Thyroid gland (tissue), 4 donors: ENCODE measurements around the gene HLA-E. TPM values are rescaled to one million over a fixed set of nuclear protein-coding genes. Genes with fewer than 3 reads are reported as not detected.

Experiments
- DNase-seq, 2 donors: peaks; one replicate each; pipeline ENCODE4 v3.0.0-alpha.2; 2019
- H3K27ac ChIP-seq, 3 donors: fragments of 200-600 bp; sonication (generic); 1 replicate in 2 of 3; 2 replicates in 1 of 3; pipeline ENCODE4 v1.5.1; 2016 to 2019; ENCODE audit warnings: mild to moderate bottlenecking in 1 of 3, moderate library complexity in 1 of 3
- H3K27me3 ChIP-seq: fragments of 200-600 bp; sonication (generic); one replicate; pipeline ENCODE4 v1.5.1; 2019
- H3K36me3 ChIP-seq, 2 donors: fragments of 200-600 bp; sonication (generic); one replicate each; pipeline ENCODE4 v1.5.1; 2016 to 2019
- H3K4me1 ChIP-seq, 2 donors: fragments of 200-600 bp; sonication (generic); one replicate each; pipeline ENCODE4 v1.5.1; 2017 to 2019
- H3K4me3 ChIP-seq, 3 donors: fragments of 200-600 bp; sonication (generic); replicated peaks in 1 of 3; 1 replicate in 2 of 3; 2 replicates in 1 of 3; pipeline ENCODE4 v1.5.1; 2016; ENCODE audit warnings: mild to moderate bottlenecking in 1 of 3
- H3K9me3 ChIP-seq: fragments of 200-600 bp; sonication (generic); one replicate; pipeline ENCODE4 v1.5.1; 2017
- CTCF ChIP-seq, 6 experiments: fragments of 200-600 bp in 3 of 6; fragments of 450-650 bp in 3 of 6; sonication (generic) in 3 of 6; IDR thresholded peaks; one replicate each; pipeline ENCODE4 v1.5.1; 2016 to 2019; ENCODE audit warnings: antibody characterized with exemption in 6 of 6, mild to moderate bottlenecking in 2 of 6, inconsistent platforms in 1 of 6, moderate library complexity in 1 of 6
- POLR2A ChIP-seq, 2 donors: fragments of 450-650 bp; IDR thresholded peaks; one replicate each; pipeline ENCODE4 v1.6.1; 2017; ENCODE audit warnings: antibody characterized with exemption in 2 of 2, mild to moderate bottlenecking in 2 of 2, moderate library complexity in 1 of 2
- WGBS, 2 donors: methylation state at CpG; one replicate each; pipeline ENCODE4 v1.1.5; 2017; 5-methylcytosine and 5-hydroxymethylcytosine counted together
- intact Hi-C: fragments of 100-400 bp; cut with DNase I; formaldehyde crosslinking; loops from one replicate; pipeline ENCODE4 v1.15.1; 2023
- total RNA-seq, 4 donors: library from RNA; depleted of rRNA; stranded (reverse); fragments of >200 nt; gene quantifications; one replicate each; pipeline ENCODE4 v1.2.3, GENCODE V29; 2016

Gene HLA-E
- total RNA-seq, 4 donors from 2014 or later, result 382 to 717 (median 457) TPM

DNA sequence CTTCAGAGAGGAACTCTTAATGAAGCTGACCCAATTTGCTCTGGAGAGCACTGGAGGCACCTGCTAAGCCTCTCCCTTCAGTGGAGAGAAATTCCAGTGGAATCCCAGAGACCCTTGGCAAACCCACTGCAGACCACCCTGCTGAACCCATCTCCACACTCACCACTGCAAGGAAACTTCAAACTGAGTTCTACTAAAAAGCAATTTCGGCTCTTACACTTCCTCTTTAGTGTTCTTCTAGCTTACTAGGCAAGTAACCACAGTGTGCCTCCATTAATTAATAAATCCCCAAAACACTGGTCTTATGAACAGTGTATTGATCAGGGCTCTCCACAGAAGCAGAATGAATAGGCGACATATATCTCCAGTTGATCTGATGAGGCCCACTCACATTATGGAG is 43.0 kb upstream of the HLA-E start:
- H3K4me1 ChIP-seq, result peaks cover 7 to 8% of the 10 kb centered on the region in 2 donors
- no peak overlapping the region for H3K27ac ChIP-seq
- intact Hi-C loops, result no loop called here
- no peak for DNase-seq
- H3K27me3 ChIP-seq, result peaks cover 27% of the 10 kb centered on the region
- H3K4me3 ChIP-seq, result no peak overlapping the region
- 69 to 77% methylated on average over 2 of the region's 2 CpGs for WGBS, 2 donors
- no peaks in the 10 kb centered on the region for H3K36me3 ChIP-seq
- TF ChIP-seq CTCF (IDR thresholded peaks at IDR 0.05) (no peak), POLR2A (IDR thresholded peaks at IDR 0.05) (no peak)
- no peaks in the 10 kb centered on the region for H3K9me3 ChIP-seq

GRCh38 chr6:30447237-30447636 is 42.1 kb upstream of the HLA-E start:
- no peak for DNase-seq
- Histone ChIP-seq H3K27me3 (peaks cover 27% of the 10 kb centered on the region), H3K36me3 (no peaks in the 10 kb centered on the region), H3K4me1 (peaks cover 7 to 9% of the 10 kb centered on the region in 2 donors), H3K4me3 (no peak overlapping the region), H3K9me3 (no peaks in the 10 kb centered on the region), H3K27ac (no peak overlapping the region)
- WGBS, 2 donors, result 0 to 2% methylated on average over 2 of the region's 2 CpGs
- intact Hi-C loops, result no loop called here
- TF ChIP-seq CTCF (IDR thresholded peaks at IDR 0.05), result no peak

- WGBS, 2 donors, result 12 to 14% methylated on average over 9 of the region's 9 CpGs
- no peak for DNase-seq
- peaks cover 7 to 9% of the 10 kb centered on the region in 2 donors for H3K4me1 ChIP-seq
- H3K27me3 ChIP-seq, result peaks cover 20% of the 10 kb centered on the region
- no peaks in the 10 kb centered on the region for H3K9me3 ChIP-seq
- TF ChIP-seq CTCF (IDR thresholded peaks at IDR 0.05), result no peak
- TF ChIP-seq POLR2A (IDR thresholded peaks at IDR 0.05), result no peak
- intact Hi-C loops, result no loop called here
- H3K4me3 ChIP-seq, result no peak overlapping the region
- no peaks in the 10 kb centered on the region for H3K36me3 ChIP-seq
- H3K27ac ChIP-seq, result no peak overlapping the region
Observed at GRCh38 chr6:30450548-30450908, 38.8 kb upstream of the HLA-E start.

- no peak for TF ChIP-seq POLR2A (IDR thresholded peaks at IDR 0.05)
- Histone ChIP-seq H3K27ac (no peak overlapping the region), H3K27me3 (peaks cover 22% of the 10 kb centered on the region), H3K36me3 (no peaks in the 10 kb centered on the region), H3K4me3 (no peak overlapping the region), H3K4me1 (peaks cover 7 to 9% of the 10 kb centered on the region in 2 donors), H3K9me3 (no peaks in the 10 kb centered on the region)
- peak; percentile 25 to 35 for DNase-seq
- 7 to 11% methylated on average over 33 to 44 of the region's 55 CpGs for WGBS, 2 donors
- intact Hi-C loops, result no loop called here
Observed at GRCh38 chr6:30450909-30451841, 38.1 kb upstream of the HLA-E start.

DNA sequence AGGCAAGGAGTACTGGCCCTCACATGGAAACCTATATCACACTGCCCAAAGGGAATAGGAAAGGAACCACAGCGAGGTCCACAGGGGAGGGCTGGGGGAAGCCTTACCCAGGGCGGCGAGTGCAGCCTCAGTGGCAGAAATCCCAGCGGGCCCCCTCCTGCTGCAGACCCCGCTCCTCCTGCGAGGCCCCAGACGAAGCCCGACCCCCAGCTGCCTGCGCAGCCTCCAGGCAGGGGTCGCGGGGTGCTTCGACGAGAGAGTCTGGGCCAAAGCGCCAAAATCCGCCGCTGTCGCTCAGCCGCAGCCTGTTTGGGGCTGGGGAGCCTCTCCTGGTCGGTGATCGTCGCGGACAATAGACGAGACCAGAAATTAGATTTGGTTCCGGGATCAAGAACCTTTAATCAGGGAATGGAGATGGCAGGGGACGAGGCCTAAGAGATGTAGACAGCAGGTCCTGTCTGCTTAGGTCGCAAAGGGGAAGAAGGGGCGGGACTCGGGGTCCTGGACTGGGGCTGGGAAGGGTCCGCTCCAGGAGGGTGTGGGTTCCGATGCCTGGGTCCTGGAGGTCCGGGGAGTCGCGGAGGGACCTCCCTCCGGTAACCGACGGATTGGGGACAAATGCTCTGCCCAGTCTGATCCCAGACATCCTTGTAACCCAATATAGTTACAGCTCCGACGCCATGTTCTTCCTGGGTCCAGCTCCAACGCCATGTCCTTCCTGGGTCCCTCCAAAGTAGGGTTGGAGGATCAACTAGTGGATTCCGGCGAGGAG is 36.4 kb upstream of the HLA-E start:
- DNase-seq, result no peak
- no peak overlapping the region for H3K27ac ChIP-seq
- H3K4me3 ChIP-seq, result no peak overlapping the region
- peaks cover 30% of the 10 kb centered on the region for H3K27me3 ChIP-seq
- intact Hi-C loops, result no loop called here
- no peaks in the 10 kb centered on the region for H3K9me3 ChIP-seq
- TF ChIP-seq POLR2A (IDR thresholded peaks at IDR 0.05), result no peak
- TF ChIP-seq CTCF (IDR thresholded peaks at IDR 0.05), result no peak
- WGBS, 2 donors, result 21 to 22% methylated on average over 28 to 37 of the region's 41 CpGs
- H3K36me3 ChIP-seq, result no peaks in the 10 kb centered on the region
- peaks cover 7 to 9% of the 10 kb centered on the region in 2 donors for H3K4me1 ChIP-seq
